ENCODE measurements around the gene EEF1A1.
"Not testable (repeated sequence)": the region's sequence is repeated elsewhere in the genome, so short reads cannot be mapped to it uniquely, and the experiment has no call there.

Gene EEF1A1

GRCh38 chr6:73520688-73521350 is at the start of gene EEF1A1:
EEF1A1 (minus strand) TSS chr6:73521032; CDS start chr6:73520026, 1,006 bp downstream.
- DNase-seq = peak; percentile 99 to 100

GRCh38 chr6:73569121-73569520 is 48.3 kb upstream of the EEF1A1 start:
- no peak for DNase-seq

GRCh38 chr6:73566954-73567591 is 46.2 kb upstream of the EEF1A1 start:
- no peak for DNase-seq

GRCh38 chr6:73566486-73566871 is 45.6 kb upstream of the EEF1A1 start:
- not testable (repeated sequence) for DNase-seq

GRCh38 chr6:73565767-73566485 is 45.1 kb upstream of the EEF1A1 start:
- no peak for DNase-seq

GRCh38 chr6:73564578-73565345 is 43.9 kb upstream of the EEF1A1 start:
- no peak for DNase-seq

- no peak for DNase-seq
Observed at GRCh38 chr6:73562558-73562957, 41.7 kb upstream of the EEF1A1 start.

GRCh38 chr6:73560853-73561407 is 40.1 kb upstream of the EEF1A1 start:
- DNase-seq = no peak

GRCh38 chr6:73560182-73560732 is 39.4 kb upstream of the EEF1A1 start:
- DNase-seq = no peak

- not testable (repeated sequence) for DNase-seq
Observed at GRCh38 chr6:73559399-73559794, 38.6 kb upstream of the EEF1A1 start.

GRCh38 chr6:73558624-73559398 is 38.0 kb upstream of the EEF1A1 start:
- DNase-seq = no peak

- no peak for DNase-seq
Observed at GRCh38 chr6:73556836-73557235, 36.0 kb upstream of the EEF1A1 start.

GRCh38 chr6:73555380-73555949 is 34.6 kb upstream of the EEF1A1 start:
- not testable (repeated sequence) for DNase-seq

GRCh38 chr6:73551115-73551514 is 30.3 kb upstream of the EEF1A1 start:
- not testable (repeated sequence) for DNase-seq

GRCh38 chr6:73548458-73549446 is 27.9 kb upstream of the EEF1A1 start:
- no peak for DNase-seq

GRCh38 chr6:73547036-73547435 is 26.2 kb upstream of the EEF1A1 start:
- no peak for DNase-seq

- DNase-seq = no peak
Observed at GRCh38 chr6:73542891-73543290, 22.1 kb upstream of the EEF1A1 start.

- DNase-seq = not testable (repeated sequence)
Observed at GRCh38 chr6:73542481-73542880, 21.6 kb upstream of the EEF1A1 start.

GRCh38 chr6:73538116-73538779 is 17.4 kb upstream of the EEF1A1 start:
- no peak for DNase-seq

Measured in stimulated activated CD4-positive, alpha-beta T cell treated with anti-CD3 and anti-CD28 coated beads, Interleukin-4, amount 100 ng/mL, for 4 hours (primary cell).